Measurements from ENCODE around the gene SDK1. TPM values are rescaled to one million over a fixed set of nuclear protein-coding genes. Genes with fewer than 3 reads are reported as not detected.

SDK1 gene
- total RNA-seq, 4 donors from 2014 or later = under 0.01 to 16.2 (median 7.2) TPM

DNA sequence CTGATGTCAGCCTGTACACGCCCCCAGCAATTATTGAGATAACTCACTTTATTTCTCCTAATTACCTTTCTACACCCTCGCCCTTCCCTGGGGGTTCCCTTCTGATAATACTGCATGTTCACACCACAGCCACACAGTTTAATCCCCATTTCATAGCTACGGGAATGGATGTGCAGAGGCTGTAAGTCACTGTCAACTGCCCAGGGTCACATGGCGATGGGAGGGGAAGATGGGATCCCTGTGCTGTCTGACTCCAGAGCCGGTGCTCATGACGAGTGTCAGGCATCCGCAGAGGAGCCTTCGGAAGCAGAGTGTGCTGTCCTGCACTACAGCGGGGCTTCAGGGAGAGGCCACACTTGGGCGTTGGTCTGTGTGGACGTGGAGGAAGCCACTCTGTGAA, 688.7 kb downstream of the SDK1 start:
- Histone ChIP-seq H3K27ac (no peak overlapping the region), H3K36me3 (no peaks in the 10 kb centered on the region), H3K27me3 (no peaks in the 10 kb centered on the region), H3K4me1 (no peaks in the 10 kb centered on the region), H3K9me3 (no peaks in the 10 kb centered on the region), H3K4me3 (no peak overlapping the region)
- TF ChIP-seq POLR2A (IDR thresholded peaks at IDR 0.05) = no peak
- TF ChIP-seq, protein P1, sequence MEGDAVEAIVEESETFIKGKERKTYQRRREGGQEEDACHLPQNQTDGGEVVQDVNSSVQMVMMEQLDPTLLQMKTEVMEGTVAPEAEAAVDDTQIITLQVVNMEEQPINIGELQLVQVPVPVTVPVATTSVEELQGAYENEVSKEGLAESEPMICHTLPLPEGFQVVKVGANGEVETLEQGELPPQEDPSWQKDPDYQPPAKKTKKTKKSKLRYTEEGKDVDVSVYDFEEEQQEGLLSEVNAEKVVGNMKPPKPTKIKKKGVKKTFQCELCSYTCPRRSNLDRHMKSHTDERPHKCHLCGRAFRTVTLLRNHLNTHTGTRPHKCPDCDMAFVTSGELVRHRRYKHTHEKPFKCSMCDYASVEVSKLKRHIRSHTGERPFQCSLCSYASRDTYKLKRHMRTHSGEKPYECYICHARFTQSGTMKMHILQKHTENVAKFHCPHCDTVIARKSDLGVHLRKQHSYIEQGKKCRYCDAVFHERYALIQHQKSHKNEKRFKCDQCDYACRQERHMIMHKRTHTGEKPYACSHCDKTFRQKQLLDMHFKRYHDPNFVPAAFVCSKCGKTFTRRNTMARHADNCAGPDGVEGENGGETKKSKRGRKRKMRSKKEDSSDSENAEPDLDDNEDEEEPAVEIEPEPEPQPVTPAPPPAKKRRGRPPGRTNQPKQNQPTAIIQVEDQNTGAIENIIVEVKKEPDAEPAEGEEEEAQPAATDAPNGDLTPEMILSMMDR (IDR thresholded peaks at IDR 0.05) = no peak
- intact Hi-C loops (cut with DNase I; ENCODE audit: low total_unique reads) = no loop called here
- no peak for DNase-seq

DNA sequence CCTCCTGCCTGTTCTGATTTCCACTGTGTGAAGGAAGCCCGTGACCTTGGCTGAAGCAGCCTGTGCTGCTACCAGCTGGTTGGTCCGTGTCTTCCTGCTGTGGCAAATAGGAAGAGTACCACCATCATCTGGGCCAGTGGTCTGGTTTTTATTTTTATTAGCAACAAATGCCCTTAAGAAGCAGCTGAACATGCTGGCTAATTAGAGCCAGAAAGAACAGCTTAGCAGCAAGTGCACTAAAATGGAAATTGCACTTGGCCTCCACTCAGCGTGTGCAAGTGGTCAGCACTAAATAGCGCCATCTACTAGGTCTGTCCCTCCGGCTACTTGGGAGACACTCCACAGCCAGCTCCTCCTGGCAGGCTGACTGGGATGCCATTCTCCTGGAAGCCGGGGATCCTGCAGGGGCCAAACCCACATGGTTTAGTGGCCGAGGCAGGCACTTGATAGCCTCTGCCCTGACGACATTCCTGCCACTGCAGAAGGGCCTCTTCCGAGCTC, 690.7 kb downstream of the SDK1 start:
- intact Hi-C loops (cut with DNase I; ENCODE audit: low total_unique reads) = no loop called here
- H3K4me3 ChIP-seq = no peak overlapping the region
- no peak overlapping the region for H3K27ac ChIP-seq
- no peaks in the 10 kb centered on the region for H3K9me3 ChIP-seq
- no peak for DNase-seq
- TF ChIP-seq, protein P1 (IDR thresholded peaks at IDR 0.05) = no peak
- TF ChIP-seq POLR2A (IDR thresholded peaks at IDR 0.05) = no peak
- no peaks in the 10 kb centered on the region for H3K36me3 ChIP-seq
- no peaks in the 10 kb centered on the region for H3K4me1 ChIP-seq
- no peaks in the 10 kb centered on the region for H3K27me3 ChIP-seq

DNA sequence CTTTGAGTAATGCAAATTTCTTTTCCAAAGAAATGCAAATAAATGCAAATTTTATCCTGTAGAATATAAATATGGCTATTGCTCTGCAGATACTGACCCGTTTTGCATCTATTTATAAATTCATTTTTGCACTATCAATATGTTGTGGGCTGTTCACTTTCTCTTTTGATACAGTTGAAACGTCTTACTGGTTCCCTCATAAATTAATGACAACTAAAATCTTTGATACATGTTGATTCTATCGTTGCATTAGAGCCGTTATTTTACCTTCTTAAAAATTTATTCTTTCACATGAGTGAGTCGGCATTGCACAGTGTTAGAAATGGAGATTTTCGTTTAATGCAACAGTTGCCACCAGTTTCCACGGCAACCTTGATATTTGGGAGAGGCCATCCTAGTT, 691.8 kb downstream of the SDK1 start:
- Histone ChIP-seq H3K27ac (no peak overlapping the region), H3K4me1 (no peaks in the 10 kb centered on the region), H3K36me3 (no peaks in the 10 kb centered on the region), H3K4me3 (no peak overlapping the region), H3K9me3 (no peaks in the 10 kb centered on the region), H3K27me3 (no peaks in the 10 kb centered on the region)
- no peak for DNase-seq
- intact Hi-C loops (cut with DNase I; ENCODE audit: low total_unique reads) = no loop called here
- TF ChIP-seq POLR2A (IDR thresholded peaks at IDR 0.05) = no peak
- TF ChIP-seq, protein P1 (IDR thresholded peaks at IDR 0.05) = no peak

DNA sequence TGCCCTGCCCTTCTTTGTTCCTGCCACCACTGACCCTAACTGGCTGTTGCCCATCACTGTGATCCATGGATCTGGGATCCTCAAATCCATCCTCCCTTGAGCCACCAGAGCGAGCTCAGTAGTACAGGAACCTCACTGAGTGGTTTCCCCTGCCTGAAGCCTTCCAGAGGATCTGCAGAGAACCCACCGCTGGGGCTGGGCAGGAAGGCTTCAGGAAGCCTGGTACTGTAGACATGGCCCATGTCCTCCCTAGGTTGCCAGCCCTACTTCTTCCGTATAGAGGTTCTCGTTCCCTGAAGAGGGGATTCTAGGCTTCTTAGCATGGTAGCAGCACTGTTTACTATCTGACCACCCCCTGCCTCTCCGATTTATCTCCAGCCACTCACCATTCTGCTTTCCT, 693.7 kb downstream of the SDK1 start:
- no peak for TF ChIP-seq POLR2A (IDR thresholded peaks at IDR 0.05)
- TF ChIP-seq, protein P1 (IDR thresholded peaks at IDR 0.05) = no peak
- H3K4me1 ChIP-seq = no peaks in the 10 kb centered on the region
- intact Hi-C loops (cut with DNase I; ENCODE audit: low total_unique reads) = no loop called here
- no peaks in the 10 kb centered on the region for H3K9me3 ChIP-seq
- H3K4me3 ChIP-seq = no peak overlapping the region
- DNase-seq = no peak
- H3K27me3 ChIP-seq = no peaks in the 10 kb centered on the region
- no peak overlapping the region for H3K27ac ChIP-seq
- H3K36me3 ChIP-seq = no peaks in the 10 kb centered on the region

DNA sequence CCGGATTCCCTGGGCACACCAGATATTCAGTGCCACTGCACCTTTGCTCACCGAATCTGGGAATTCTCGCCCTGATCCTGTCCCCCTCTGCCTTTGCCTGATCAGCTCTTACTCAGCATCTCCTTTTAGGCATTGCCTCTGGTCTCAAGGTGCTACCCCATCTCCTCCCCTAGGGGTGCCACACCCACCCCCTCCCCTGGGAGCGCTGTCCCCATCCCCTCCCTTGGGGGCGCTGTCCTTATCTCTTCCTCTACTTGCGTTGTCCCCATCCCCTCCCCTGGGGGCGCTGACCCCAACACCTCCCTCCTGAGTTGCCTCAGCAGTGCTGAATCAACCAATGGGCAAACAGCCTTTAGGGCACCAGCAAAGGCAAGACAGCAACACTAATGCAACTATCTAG, 694.1 kb downstream of the SDK1 start:
- Histone ChIP-seq H3K4me1 (no peaks in the 10 kb centered on the region), H3K9me3 (no peaks in the 10 kb centered on the region), H3K27me3 (no peaks in the 10 kb centered on the region), H3K36me3 (no peaks in the 10 kb centered on the region), H3K4me3 (no peak overlapping the region), H3K27ac (no peak overlapping the region)
- no peak for DNase-seq
- TF ChIP-seq, protein P1 (IDR thresholded peaks at IDR 0.05) = no peak
- no peak for TF ChIP-seq POLR2A (IDR thresholded peaks at IDR 0.05)
- intact Hi-C loops (cut with DNase I; ENCODE audit: low total_unique reads) = no loop called here

All from uterus (tissue), 4 donors.